ENCODE results near the gene LCN2.
A peak's percentile ranks its signal among the peaks of the same experiment; 100 is the strongest.

The LCN2 gene

GRCh38 chr9:128146591-128147120 lies 2.6 kb upstream of the LCN2 start:
- H3K27ac ChIP-seq: peak overlapping the region; percentile 95

DNA sequence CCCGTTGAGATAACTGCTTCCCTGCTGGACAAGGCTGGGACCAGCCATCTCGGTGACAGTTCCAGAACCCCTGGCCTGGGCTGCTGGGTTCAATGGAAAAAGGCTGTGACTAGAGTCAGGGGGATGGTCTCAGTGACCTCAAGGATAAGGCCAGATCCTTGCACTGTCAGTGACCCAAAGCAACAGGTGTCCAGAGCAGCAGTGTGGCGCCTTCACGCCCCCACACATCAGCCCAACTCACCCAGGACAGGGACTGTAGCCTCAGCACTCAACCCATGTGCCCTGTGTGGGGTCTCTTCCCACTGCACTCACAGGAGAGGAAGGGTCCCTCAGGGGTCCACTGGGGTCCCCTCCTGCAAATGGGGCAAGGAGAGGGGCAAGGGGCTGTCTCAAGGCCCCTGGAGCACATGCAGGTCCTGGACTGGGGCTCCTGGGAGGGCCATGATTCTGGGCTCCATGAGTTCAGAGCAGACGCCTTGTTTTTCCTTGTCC lies 698 bp upstream of the LCN2 start:
- H3K27ac ChIP-seq: peak overlapping the region; percentile 98
- no peak for DNase-seq (ENCODE audit: low read depth, low spot score)

More at GRCh38 chr9:128146591-128147120, 2.6 kb upstream of the LCN2 start:
- no peak for DNase-seq (ENCODE audit: low read depth, low spot score)

GRCh38 chr9:128149951-128150593 lies 819 bp downstream of the LCN2 start:
- peak overlapping the region; percentile 98 for H3K27ac ChIP-seq
- DNase-seq (ENCODE audit: low read depth, low spot score): no peak

DNA sequence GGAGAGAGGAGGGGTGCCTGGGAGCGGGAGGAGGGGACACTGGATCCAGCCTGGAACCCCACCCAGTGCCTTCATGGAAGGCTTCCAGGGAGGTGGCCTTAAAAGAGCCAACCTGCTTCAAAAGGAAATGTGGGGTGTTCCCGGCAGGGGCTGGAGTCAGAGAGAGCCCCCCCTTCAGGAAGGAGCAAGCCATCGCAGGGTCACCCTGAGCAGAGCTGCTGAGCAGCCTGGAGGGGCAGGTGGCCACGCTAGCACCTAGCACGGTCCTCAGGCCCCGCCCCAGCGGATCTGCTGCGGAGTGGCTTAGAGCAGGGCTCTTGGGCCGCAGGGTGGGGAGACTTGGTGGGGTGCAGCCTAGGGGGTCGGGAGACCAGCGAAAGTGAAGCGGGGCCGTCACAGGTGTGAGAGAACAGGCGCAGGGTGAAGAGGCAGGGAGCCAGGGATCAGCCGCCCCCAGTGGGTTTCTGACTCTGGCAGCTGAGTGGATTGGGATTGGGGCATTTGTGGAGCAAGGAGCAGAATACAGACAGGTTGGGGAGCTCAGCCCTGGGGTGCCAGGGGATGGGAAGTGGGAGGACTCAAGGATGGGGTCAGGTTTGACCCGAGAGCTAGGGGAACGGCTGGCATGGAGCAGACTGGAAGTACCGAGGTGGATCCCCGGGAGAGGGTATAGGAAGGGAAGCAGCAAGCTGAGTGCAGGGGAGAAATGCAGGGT lies 1.5 kb downstream of the LCN2 start:
- peak overlapping the region; percentile 98 for H3K27ac ChIP-seq
- DNase-seq (ENCODE audit: low read depth, low spot score): no peak

GRCh38 chr9:128151309-128152132 lies 2.3 kb downstream of the LCN2 start:
- peak overlapping the region; percentile 98 for H3K27ac ChIP-seq
- DNase-seq (ENCODE audit: low read depth, low spot score): no peak

- no peak for DNase-seq (ENCODE audit: low read depth, low spot score)
- H3K27ac ChIP-seq: peak overlapping the region; percentile 98
Measured at GRCh38 chr9:128152133-128153059, 3.1 kb downstream of the LCN2 start.

- no peak for DNase-seq (ENCODE audit: low read depth, low spot score)
- no peak overlapping the region for H3K27ac ChIP-seq
Measured at GRCh38 chr9:128153060-128153946, 4.0 kb downstream of the LCN2 start.

DNA sequence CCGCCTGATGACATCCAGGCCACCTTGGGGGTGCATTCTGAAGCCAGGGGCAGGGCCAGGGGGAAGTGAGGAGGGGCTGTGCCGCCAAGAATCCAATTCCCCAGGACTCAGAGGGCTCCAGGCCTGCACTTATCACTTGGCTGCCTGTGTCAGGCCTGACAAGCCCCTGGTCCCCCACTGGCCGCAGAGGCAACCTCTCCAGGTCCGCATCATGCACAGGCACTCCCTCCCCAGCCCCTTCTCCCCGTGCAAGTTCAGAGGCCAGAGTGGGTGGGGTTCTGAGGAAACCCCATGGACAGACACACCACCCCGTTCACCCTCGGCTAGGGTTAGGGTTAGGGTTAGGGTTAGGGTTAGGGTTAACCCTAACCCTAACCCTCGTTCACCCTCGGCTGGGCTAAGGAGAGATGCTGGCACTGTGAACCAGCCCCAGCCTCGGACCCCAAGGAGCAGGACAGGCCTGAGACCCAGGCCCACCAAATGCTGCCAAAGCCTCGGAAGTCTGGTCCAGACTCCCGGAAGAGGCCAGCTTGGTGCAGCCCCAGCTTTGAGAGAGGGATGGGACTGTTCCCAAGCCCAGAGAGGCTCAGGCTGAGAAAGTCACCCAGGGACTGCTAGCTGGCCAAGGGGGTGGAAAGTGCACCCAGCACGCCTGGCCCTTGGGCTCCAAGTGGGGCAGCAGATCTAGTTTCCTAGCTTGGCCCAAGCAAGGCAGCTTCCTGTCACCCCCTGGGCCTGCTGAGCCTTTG lies 4.9 kb downstream of the LCN2 start:
- DNase-seq (ENCODE audit: low read depth, low spot score): no peak
- H3K27ac ChIP-seq: no peak overlapping the region

GRCh38 chr9:128155736-128156500 lies 6.7 kb downstream of the LCN2 start:
- no peak for DNase-seq (ENCODE audit: low read depth, low spot score)
- no peak overlapping the region for H3K27ac ChIP-seq

GRCh38 chr9:128159522-128159783 lies 10.2 kb downstream of the LCN2 start:
- DNase-seq (ENCODE audit: low read depth, low spot score): no peak
- H3K27ac ChIP-seq: peak overlapping the region; percentile 48

- H3K27ac ChIP-seq: peak within 1 kb of the TSS; percentile 48
- DNase-seq (ENCODE audit: low read depth, low spot score): no peak
Measured at GRCh38 chr9:128159784-128160602, 10.7 kb downstream of the LCN2 start, which contains the start of gene BBLN. Gene BBLN, plus strand, starts transcription at chr9:128160265. Its CDS starts 143 bp downstream, at chr9:128160408.

GRCh38 chr9:128160603-128160987 lies 11.3 kb downstream of the LCN2 start:
- DNase-seq (ENCODE audit: low read depth, low spot score): no peak
- peak overlapping the region; percentile 48 for H3K27ac ChIP-seq

DNA sequence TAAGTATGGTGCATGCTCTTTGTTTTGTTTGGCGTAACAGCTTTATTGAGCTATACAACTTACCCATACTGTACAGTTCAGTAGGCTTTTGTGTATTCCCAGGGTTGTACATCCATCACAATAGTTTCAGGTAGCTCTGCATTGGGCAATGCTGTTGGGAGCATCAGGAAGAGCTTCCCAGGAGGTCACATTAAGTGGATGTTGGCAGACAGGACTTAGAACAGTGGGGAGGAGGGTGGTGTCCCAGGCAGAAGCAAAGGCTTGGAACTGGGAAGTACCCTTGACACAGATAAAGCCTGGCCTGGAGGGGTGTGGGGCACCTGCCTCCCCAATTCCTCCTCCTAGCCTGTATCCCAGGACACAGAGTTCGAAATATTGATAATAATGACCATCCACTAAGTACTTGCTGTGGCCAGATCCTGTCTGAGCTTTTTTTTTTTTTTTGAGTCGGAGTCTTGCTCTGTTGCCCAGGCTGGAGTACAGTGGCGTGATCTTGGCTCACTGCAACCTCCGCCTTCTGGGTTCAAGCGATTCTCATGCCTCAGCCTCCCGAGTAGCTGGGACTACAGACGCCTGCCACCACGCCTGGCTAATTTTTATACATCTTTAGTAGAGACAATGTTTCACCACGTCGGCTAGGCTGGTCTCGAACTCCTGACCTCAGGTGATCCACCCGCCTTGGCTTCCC lies 12.1 kb downstream of the LCN2 start:
- no peak for DNase-seq (ENCODE audit: low read depth, low spot score)
- no peak overlapping the region for H3K27ac ChIP-seq

DNA sequence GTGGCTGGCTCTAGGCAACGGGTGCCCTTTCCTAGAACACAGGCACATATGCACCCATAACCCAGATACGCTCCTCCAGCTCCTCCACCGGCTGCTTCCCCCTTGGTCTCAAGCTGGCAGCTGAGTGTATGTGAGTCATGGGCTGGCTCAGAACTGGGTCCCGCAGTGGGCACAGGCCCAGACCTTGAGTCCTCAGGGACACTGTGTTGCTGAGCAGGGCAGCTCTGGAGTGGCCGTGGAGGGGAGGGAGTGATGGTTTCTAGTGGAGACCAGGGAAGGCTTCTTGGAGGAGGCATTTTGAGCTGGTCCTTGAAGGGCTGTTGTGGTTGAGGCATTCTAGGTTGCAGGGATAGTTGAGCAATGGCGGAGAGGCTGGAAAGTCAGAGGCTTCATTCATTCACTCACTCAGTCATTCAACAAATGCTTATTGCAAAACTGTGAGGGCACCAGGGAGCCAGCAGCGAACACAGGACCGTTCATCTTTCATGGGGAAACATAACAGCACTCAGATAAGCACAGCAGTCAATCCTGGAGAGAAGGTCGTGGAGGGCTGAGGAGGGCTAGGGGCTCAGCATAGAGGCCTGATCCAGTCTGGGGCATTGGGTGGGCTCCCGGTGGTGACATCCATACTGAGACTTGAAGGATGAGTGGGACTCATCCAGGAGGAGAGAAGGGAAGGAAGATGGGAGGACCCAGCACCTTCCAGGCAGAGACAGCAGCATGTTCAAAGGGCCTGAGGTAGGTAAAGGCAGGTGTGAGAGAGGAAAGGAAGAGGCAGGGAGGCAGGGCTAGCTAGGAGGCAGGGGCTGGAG lies 13.2 kb downstream of the LCN2 start:
- no peak overlapping the region for H3K27ac ChIP-seq
- DNase-seq (ENCODE audit: low read depth, low spot score): no peak

GRCh38 chr9:128163027-128163515 lies 13.8 kb downstream of the LCN2 start:
- DNase-seq (ENCODE audit: low read depth, low spot score): no peak
- H3K27ac ChIP-seq: no peak overlapping the region
